Stomach (tissue), 4 donors: ENCODE results near the gene CHPF.

Experiments used
- POLR2A ChIP-seq, 4 donors: fragments of 450-650 bp; IDR thresholded peaks; one replicate each; pipeline ENCODE4 v1.6.1; 2016; ENCODE audit warnings: antibody characterized with exemption in 4 of 4, control low read depth in 2 of 4, mild to moderate bottlenecking in 1 of 4, moderate library complexity in 1 of 4
- POLR2AphosphoS5 ChIP-seq, 3 donors: sonication (generic); formaldehyde crosslinking; IDR thresholded peaks; one replicate each; pipeline ENCODE4 v1.6.1; 2016; ENCODE audit warnings: antibody characterized with exemption in 3 of 3
- TF ChIP-seq, protein P1 (sequence below), 7 experiments: fragments of 450-650 bp in 4 of 7; fragments of 200-600 bp in 3 of 7; sonication (generic) in 3 of 7; IDR thresholded peaks; one replicate each; pipeline ENCODE4 v1.5.1; 2016 to 2019; ENCODE audit warnings: antibody characterized with exemption in 7 of 7, control low read depth in 2 of 7, mild to moderate bottlenecking in 1 of 7

DNA sequence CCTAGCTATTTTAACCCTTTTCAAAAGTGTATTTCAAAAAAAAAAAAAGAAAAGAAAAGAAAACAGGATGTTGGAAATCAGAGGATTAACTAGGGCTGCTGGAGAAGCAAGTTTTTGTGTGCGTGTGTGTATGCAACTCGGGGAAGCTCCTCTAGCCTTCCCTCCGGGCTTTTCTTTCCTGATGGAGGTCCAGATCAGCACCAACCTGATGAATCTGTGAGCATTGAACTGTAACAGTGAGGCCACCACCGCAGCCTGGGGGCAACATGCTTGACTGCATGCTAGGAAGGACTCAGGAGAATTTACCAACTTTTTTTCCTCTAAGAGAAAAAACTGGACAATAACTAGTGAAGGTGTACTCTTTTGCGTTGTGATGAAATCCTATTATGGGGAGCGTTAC, 25.4 kb upstream of the CHPF start:
- TF ChIP-seq, protein P1, sequence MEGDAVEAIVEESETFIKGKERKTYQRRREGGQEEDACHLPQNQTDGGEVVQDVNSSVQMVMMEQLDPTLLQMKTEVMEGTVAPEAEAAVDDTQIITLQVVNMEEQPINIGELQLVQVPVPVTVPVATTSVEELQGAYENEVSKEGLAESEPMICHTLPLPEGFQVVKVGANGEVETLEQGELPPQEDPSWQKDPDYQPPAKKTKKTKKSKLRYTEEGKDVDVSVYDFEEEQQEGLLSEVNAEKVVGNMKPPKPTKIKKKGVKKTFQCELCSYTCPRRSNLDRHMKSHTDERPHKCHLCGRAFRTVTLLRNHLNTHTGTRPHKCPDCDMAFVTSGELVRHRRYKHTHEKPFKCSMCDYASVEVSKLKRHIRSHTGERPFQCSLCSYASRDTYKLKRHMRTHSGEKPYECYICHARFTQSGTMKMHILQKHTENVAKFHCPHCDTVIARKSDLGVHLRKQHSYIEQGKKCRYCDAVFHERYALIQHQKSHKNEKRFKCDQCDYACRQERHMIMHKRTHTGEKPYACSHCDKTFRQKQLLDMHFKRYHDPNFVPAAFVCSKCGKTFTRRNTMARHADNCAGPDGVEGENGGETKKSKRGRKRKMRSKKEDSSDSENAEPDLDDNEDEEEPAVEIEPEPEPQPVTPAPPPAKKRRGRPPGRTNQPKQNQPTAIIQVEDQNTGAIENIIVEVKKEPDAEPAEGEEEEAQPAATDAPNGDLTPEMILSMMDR (IDR thresholded peaks at IDR 0.05), result no peak
- TF ChIP-seq POLR2AphosphoS5 (IDR thresholded peaks at IDR 0.05) (no peak), POLR2A (IDR thresholded peaks at IDR 0.05) (no peak)
